ENCODE data around the gene CEACAM21. TPM values are rescaled to one million over a fixed set of nuclear protein-coding genes. Genes with fewer than 3 reads are reported as not detected.

The CEACAM21 gene
- total RNA-seq, 4 donors from 2014 or later = 1.7 to 9.9 (median 2.5) TPM; not detected in 1

DNA sequence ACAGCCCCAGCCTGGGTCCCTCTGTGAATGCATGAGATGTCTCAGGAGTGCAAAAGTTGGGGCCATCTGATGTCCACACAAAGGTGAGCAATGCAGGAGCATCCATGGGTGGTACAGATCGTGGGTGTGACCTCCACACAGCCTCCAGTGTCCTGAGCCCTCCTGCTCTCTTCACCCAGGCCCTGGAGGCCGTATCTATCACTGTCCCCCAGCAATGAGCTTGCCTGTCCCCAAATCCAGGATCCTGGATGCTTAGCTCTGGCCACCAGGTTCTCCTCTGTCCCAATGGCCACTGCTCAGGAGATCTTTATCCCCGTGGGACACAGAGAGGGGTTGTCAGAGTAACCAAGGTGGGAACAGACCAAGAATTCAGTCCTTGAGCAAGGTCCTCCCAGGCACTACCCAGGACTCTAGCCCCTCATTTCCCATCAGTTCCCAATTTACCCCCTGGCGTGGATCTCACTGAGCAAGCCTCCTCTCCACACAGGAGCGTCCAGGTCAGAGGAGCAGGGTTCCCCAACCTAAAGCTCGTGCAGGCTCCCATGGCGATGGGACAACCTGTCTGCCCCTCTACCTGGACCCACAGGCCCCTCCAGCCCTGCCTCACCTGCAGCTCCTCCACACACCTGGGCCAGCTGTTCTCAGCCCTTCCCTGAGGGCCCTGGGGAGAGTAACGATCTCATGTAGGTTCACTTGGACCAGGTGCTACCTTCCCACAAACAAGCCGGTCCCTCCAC is 11.3 kb downstream of the CEACAM21 start:
- no peak overlapping the region for H3K4me3 ChIP-seq
- DNase-seq = no peak
- no peak overlapping the region for H3K27ac ChIP-seq
- no peaks in the 10 kb centered on the region for H3K36me3 ChIP-seq
- no peaks in the 10 kb centered on the region for H3K4me1 ChIP-seq
- no peaks in the 10 kb centered on the region for H3K9me3 ChIP-seq
- no peaks in the 10 kb centered on the region for H3K27me3 ChIP-seq
- no peak for TF ChIP-seq POLR2A (IDR thresholded peaks at IDR 0.05)
- TF ChIP-seq, protein P1, sequence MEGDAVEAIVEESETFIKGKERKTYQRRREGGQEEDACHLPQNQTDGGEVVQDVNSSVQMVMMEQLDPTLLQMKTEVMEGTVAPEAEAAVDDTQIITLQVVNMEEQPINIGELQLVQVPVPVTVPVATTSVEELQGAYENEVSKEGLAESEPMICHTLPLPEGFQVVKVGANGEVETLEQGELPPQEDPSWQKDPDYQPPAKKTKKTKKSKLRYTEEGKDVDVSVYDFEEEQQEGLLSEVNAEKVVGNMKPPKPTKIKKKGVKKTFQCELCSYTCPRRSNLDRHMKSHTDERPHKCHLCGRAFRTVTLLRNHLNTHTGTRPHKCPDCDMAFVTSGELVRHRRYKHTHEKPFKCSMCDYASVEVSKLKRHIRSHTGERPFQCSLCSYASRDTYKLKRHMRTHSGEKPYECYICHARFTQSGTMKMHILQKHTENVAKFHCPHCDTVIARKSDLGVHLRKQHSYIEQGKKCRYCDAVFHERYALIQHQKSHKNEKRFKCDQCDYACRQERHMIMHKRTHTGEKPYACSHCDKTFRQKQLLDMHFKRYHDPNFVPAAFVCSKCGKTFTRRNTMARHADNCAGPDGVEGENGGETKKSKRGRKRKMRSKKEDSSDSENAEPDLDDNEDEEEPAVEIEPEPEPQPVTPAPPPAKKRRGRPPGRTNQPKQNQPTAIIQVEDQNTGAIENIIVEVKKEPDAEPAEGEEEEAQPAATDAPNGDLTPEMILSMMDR (IDR thresholded peaks at IDR 0.05) = no peak

DNA sequence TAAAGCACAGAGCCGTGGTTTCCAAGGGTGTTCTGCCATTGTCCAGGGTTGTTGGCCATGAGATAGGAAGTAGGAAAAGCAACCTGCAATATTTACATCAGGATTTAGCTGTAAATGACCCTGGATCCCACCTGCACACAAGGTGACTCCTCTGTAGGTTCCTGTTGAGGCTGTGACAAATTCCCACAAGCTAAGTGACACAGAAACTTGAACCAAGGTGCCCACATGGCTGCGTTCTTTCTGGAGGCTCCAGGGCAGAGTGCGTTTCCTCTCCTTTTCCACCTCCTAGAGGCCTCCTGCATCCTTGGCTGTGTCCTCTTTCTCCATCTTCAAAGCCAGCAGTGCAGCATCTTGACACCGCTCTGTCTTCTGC is 11.9 kb downstream of the CEACAM21 start:
- DNase-seq = no peak
- Histone ChIP-seq H3K4me1 (no peaks in the 10 kb centered on the region), H3K27me3 (no peaks in the 10 kb centered on the region), H3K9me3 (no peaks in the 10 kb centered on the region), H3K4me3 (no peak overlapping the region), H3K36me3 (no peaks in the 10 kb centered on the region), H3K27ac (no peak overlapping the region)
- no peak for TF ChIP-seq POLR2A (IDR thresholded peaks at IDR 0.05)
- TF ChIP-seq, protein P1 (IDR thresholded peaks at IDR 0.05) = no peak

DNA sequence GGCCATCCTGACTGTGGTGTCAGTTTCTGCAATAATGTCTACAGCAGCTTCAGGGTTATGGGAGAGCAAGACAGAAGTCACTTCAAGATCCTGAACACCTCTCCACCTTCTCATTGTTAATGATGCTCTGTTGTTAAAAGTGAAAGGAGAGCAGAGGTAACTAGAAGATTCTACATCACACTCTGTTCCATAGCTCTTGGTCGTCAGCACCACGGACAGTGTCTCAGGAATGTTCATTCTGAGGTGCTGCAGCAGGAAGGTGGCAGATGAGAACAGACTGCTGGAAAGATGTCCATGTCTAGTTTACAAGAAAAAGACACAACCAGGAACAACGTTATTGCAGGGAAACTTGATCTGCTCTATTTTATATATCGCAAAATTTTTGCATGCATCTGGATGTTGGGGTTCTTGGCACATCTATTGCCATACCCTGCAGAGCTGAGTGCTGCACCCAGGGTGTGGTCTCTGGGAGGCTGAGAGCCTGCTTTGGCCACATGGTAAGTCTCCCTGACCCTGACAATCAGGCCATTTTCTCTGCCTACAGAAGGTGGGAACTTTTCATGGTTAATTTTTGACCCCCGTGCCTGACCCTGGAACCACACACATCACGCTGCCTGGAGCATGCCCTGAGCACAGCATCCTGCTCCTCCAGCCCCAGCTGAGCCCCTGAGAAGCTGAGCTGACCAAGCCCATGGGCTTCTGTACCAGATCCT is 12.7 kb downstream of the CEACAM21 start:
- H3K4me1 ChIP-seq = no peaks in the 10 kb centered on the region
- H3K36me3 ChIP-seq = no peaks in the 10 kb centered on the region
- no peak for DNase-seq
- H3K9me3 ChIP-seq = no peaks in the 10 kb centered on the region
- TF ChIP-seq, protein P1 (IDR thresholded peaks at IDR 0.05) = no peak
- no peak overlapping the region for H3K27ac ChIP-seq
- no peaks in the 10 kb centered on the region for H3K27me3 ChIP-seq
- H3K4me3 ChIP-seq = no peak overlapping the region

DNA sequence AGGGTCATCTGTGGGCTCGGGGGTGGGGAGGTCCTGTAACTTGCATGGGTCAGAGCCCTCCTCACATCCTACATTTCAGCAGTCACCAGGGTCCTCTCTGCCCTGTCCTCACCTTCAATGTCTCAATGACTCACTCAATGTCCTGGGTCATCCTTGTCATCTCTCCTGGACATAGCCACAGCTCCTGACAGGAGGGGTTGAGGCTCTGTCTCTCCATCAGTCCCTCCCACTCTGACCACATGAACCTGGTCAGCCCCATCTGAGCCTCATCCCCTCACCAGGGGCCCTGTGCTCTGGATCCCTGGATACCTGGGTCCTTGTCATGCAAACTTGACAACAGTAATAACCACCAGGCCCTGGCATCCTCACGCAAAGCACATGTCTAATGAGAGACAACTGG is 13.4 kb downstream of the CEACAM21 start:
- H3K4me3 ChIP-seq = no peak overlapping the region
- H3K27me3 ChIP-seq = no peaks in the 10 kb centered on the region
- no peak for DNase-seq
- H3K9me3 ChIP-seq = no peaks in the 10 kb centered on the region
- no peaks in the 10 kb centered on the region for H3K4me1 ChIP-seq
- TF ChIP-seq, protein P1 (IDR thresholded peaks at IDR 0.05) = no peak
- no peak for TF ChIP-seq POLR2A (IDR thresholded peaks at IDR 0.05)
- H3K36me3 ChIP-seq = no peaks in the 10 kb centered on the region
- H3K27ac ChIP-seq = no peak overlapping the region

DNA sequence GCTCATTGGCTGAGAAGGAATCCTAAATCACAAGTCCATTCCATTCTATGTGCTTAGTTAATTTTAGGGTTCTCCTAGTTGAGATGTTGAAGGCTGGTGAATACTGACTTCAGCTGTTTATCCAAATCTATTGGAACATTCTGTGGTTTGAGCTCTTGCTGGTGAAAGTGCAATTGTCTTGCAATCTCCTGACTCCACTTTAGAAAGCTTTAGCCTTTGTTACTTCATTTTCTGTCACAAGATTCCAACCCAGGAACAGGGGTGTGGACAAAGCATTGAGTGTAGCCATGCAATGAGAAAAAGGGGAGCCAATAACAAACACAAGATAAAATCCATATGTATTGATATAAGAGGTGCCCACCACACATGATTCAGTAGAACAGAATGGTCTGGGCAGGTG is 15.0 kb downstream of the CEACAM21 start:
- no peak overlapping the region for H3K27ac ChIP-seq
- H3K4me1 ChIP-seq = no peaks in the 10 kb centered on the region
- no peaks in the 10 kb centered on the region for H3K27me3 ChIP-seq
- H3K9me3 ChIP-seq = no peaks in the 10 kb centered on the region
- TF ChIP-seq, protein P1 (IDR thresholded peaks at IDR 0.05) = no peak
- no peak for TF ChIP-seq POLR2A (IDR thresholded peaks at IDR 0.05)
- H3K36me3 ChIP-seq = no peaks in the 10 kb centered on the region
- DNase-seq = no peak
- no peak overlapping the region for H3K4me3 ChIP-seq

Data from Peyer's patch (tissue), 4 donors.